Measurements from ENCODE around the gene DCP1A. TPM values are rescaled to one million over a fixed set of nuclear protein-coding genes. Genes with fewer than 3 reads are reported as not detected.

DCP1A gene
- total and polyA plus RNA-seq, 7 donors: 4.8 to 19.3 (median 16.2) TPM

GRCh38 chr3:53252096-53252946, 95.0 kb downstream of the DCP1A start:
- TF ChIP-seq, protein P1, sequence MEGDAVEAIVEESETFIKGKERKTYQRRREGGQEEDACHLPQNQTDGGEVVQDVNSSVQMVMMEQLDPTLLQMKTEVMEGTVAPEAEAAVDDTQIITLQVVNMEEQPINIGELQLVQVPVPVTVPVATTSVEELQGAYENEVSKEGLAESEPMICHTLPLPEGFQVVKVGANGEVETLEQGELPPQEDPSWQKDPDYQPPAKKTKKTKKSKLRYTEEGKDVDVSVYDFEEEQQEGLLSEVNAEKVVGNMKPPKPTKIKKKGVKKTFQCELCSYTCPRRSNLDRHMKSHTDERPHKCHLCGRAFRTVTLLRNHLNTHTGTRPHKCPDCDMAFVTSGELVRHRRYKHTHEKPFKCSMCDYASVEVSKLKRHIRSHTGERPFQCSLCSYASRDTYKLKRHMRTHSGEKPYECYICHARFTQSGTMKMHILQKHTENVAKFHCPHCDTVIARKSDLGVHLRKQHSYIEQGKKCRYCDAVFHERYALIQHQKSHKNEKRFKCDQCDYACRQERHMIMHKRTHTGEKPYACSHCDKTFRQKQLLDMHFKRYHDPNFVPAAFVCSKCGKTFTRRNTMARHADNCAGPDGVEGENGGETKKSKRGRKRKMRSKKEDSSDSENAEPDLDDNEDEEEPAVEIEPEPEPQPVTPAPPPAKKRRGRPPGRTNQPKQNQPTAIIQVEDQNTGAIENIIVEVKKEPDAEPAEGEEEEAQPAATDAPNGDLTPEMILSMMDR (IDR thresholded peaks at IDR 0.05): no peak
- DNase-seq (no peak), ATAC-seq (no peak)
- Histone ChIP-seq H3K36me3 (ENCODE audit: insufficient read depth in 1 of 2, low read depth in 1 of 2) (no peaks in the 10 kb centered on the region), H3K4me1 (peaks cover 38% of the 10 kb centered on the region), H3K4me3 (peak overlapping the region; percentile 99), H3K27me3 (ENCODE audit: insufficient read depth in 3 of 3, low read length in 2 of 3) (no peaks in the 10 kb centered on the region), H3K27ac (no peak overlapping the region), H3K9me3 (no peaks in the 10 kb centered on the region)
- intact Hi-C loops (cut with DNase I): no loop called here
- 75 to 80% (median 78%) methylated on average over 10 of the region's 10 CpGs for WGBS, 3 donors

- no peak for ATAC-seq
Measured at GRCh38 chr3:53250881-53251605, 96.3 kb downstream of the DCP1A start.

GRCh38 chr3:53250453-53250852, 96.9 kb downstream of the DCP1A start:
- Histone ChIP-seq H3K27ac (no peak overlapping the region), H3K4me3 (no peak overlapping the region), H3K9me3 (no peaks in the 10 kb centered on the region), H3K4me1 (peaks cover 38% of the 10 kb centered on the region), H3K36me3 (ENCODE audit: insufficient read depth in 1 of 2, low read depth in 1 of 2) (no peaks in the 10 kb centered on the region), H3K27me3 (ENCODE audit: insufficient read depth in 3 of 3, low read length in 2 of 3) (no peaks in the 10 kb centered on the region)
- TF ChIP-seq, protein P1 (IDR thresholded peaks at IDR 0.05): no peak
- ATAC-seq: no peak
- no peak for DNase-seq
- intact Hi-C loops (cut with DNase I): no loop called here
- 97 to 98% (median 98%) methylated on average over 3 of the region's 3 CpGs for WGBS, 3 donors

More at GRCh38 chr3:53250881-53251605, 96.3 kb downstream of the DCP1A start:
- no peaks in the 10 kb centered on the region for H3K36me3 ChIP-seq (ENCODE audit: insufficient read depth in 1 of 2, low read depth in 1 of 2)
- peaks cover 38% of the 10 kb centered on the region for H3K4me1 ChIP-seq
- TF ChIP-seq, protein P1 (IDR thresholded peaks at IDR 0.05): no peak
- no peaks in the 10 kb centered on the region for H3K27me3 ChIP-seq (ENCODE audit: insufficient read depth in 3 of 3, low read length in 2 of 3)
- peak overlapping the region; percentile 99 for H3K4me3 ChIP-seq
- H3K9me3 ChIP-seq: no peaks in the 10 kb centered on the region
- intact Hi-C loops (cut with DNase I): no loop called here
- no peak for DNase-seq
- WGBS, 3 donors: 72 to 92% (median 87%) methylated on average over 4 of the region's 4 CpGs
- no peak overlapping the region for H3K27ac ChIP-seq

- WGBS, 3 donors: 93 to 96% (median 94%) methylated on average over 6 of the region's 6 CpGs
- ATAC-seq: no peak
- H3K27ac ChIP-seq: no peak overlapping the region
Measured at GRCh38 chr3:53248161-53248560, 99.2 kb downstream of the DCP1A start.

More at GRCh38 chr3:53248161-53248560, 99.2 kb downstream of the DCP1A start:
- Histone ChIP-seq H3K27me3 (ENCODE audit: insufficient read depth in 3 of 3, low read length in 2 of 3) (no peaks in the 10 kb centered on the region), H3K36me3 (ENCODE audit: insufficient read depth in 1 of 2, low read depth in 1 of 2) (peaks cover 0 to 5% of the 10 kb centered on the region in 2 donors), H3K4me3 (no peak overlapping the region), H3K4me1 (peaks cover 50% of the 10 kb centered on the region), H3K9me3 (no peaks in the 10 kb centered on the region)
- DNase-seq: no peak
- TF ChIP-seq, protein P1 (IDR thresholded peaks at IDR 0.05): no peak
- intact Hi-C loops (cut with DNase I): no loop called here
